HCT116 (cell line): Measurements from ENCODE around the gene MAP2K5.

Source experiments
- CTCF ChIP-seq, 3 experiments: fragments of 200-600 bp in 1 of 3; sonication (generic) in 1 of 3; IDR thresholded peaks in 2 of 3; conservative IDR thresholded peaks in 1 of 3; 2 replicates each; pipeline ENCODE4 v1.5.1; 2012 to 2017; ENCODE audit warnings: low read depth in 2 of 3, low read length in 2 of 3, antibody characterized with exemption in 1 of 3, borderline replicate concordance in 1 of 3, control low read depth in 1 of 3, mild to moderate bottlenecking in 1 of 3, mixed read lengths in 1 of 3, mixed run types in 1 of 3, moderate library complexity in 1 of 3; ENCODE audit not compliant: insufficient read depth in 1 of 3
- EZH2 ChIP-seq: fragments of 200-600 bp; sonication (generic); IDR thresholded peaks from 2 replicates; pipeline ENCODE4 v1.6.1; 2017; ENCODE audit warnings: antibody characterized with exemption, mixed run types
- POLR2A ChIP-seq: IDR thresholded peaks from 2 replicates; pipeline ENCODE4 v1.7.0; 2011; ENCODE audit warnings: borderline replicate concordance; ENCODE audit not compliant: insufficient read depth, insufficient read length; ENCODE audit errors: extremely low read depth
- POLR2AphosphoS5 ChIP-seq: IDR thresholded peaks from 2 replicates; pipeline ENCODE4 v1.6.1; 2011; ENCODE audit warnings: mild to moderate bottlenecking, low read depth, low read length, moderate library complexity

GRCh38 chr15:67550522-67550921 is 8.0 kb downstream of the MAP2K5 start:
- no peak for TF ChIP-seq CTCF (IDR thresholded peaks at IDR 0.05 in 2 of 3, conservative IDR thresholded peaks at IDR 0.05 in 1 of 3; ENCODE audit: borderline replicate concordance in 1 of 3, insufficient read depth in 1 of 3, low read depth in 2 of 3, low read length in 2 of 3)
- no peak for TF ChIP-seq POLR2A
- no peak for TF ChIP-seq POLR2AphosphoS5
- no peak for TF ChIP-seq EZH2
